Measurements from ENCODE around the gene ORM1. TPM values are rescaled to one million over a fixed set of nuclear protein-coding genes. Genes with fewer than 3 reads are reported as not detected.

ORM1 gene
- total RNA-seq, 1 donor from 2014 or later = 1.6 TPM

DNA sequence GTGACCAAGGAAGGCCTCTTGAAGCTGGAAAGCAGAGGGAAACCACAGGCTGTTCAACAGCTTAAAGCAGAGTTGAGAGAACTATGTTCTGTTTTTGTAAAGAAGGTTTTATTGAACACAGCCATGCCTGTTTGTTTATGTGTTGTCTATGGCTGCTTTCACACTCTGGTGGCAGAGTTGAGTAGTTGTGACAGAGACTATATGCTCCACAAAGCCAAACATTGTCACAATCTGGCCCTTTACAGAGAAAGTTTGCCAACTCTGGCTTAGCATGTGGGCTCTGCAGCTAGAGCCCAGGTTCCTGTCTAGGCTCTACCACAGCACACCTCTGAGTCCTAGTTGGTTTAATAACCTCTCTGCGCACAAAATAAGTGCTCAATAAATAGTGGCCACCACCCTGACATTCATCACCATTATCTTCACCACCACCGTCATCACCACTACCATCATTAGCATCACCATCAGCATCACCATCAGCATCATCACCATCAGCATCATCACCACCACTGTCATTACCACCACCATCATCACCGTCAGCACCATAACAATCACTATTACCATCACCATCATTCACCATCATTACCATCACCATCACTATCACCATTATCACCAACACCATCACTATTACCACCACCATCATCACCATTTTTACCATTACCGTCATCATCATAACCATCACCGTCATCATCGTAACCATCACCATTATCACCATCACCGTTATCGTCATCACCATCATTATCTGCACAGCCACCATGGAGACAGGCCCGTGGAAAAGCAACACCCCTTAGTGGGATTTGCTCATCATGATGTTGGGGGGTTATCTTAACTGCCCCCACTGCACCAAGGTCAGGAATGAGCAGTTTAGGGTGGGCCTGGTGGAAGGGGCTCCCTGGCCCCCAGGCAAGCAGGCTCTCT is 46.6 kb downstream of the ORM1 start:
- H3K9ac ChIP-seq (ENCODE audit: low read depth in 1 of 3, low read length in 3 of 3) = no peak overlapping the region
- H3K4me1 ChIP-seq (ENCODE audit: control insufficient read depth in 3 of 3, insufficient read depth in 3 of 3, low read length in 3 of 3) = peaks cover 4 to 21% (median 7%) of the 10 kb centered on the region in 3 donors
- H3K4me3 ChIP-seq (ENCODE audit: low read length in 3 of 3) = no peak overlapping the region
- H3K36me3 ChIP-seq (ENCODE audit: control insufficient read depth in 3 of 3, insufficient read depth in 3 of 3, low read length in 3 of 3) = peaks cover 5 to 16% (median 11%) of the 10 kb centered on the region in 3 donors
- no peaks in the 10 kb centered on the region for H3K9me3 ChIP-seq (ENCODE audit: control insufficient read depth in 3 of 3, low read length in 3 of 3)
- no peaks in the 10 kb centered on the region for H3K27me3 ChIP-seq (ENCODE audit: control insufficient read depth in 3 of 3, insufficient read depth in 3 of 3, low read length in 3 of 3)
- no peak overlapping the region for H3K27ac ChIP-seq (ENCODE audit: low read depth, low read length)

DNA sequence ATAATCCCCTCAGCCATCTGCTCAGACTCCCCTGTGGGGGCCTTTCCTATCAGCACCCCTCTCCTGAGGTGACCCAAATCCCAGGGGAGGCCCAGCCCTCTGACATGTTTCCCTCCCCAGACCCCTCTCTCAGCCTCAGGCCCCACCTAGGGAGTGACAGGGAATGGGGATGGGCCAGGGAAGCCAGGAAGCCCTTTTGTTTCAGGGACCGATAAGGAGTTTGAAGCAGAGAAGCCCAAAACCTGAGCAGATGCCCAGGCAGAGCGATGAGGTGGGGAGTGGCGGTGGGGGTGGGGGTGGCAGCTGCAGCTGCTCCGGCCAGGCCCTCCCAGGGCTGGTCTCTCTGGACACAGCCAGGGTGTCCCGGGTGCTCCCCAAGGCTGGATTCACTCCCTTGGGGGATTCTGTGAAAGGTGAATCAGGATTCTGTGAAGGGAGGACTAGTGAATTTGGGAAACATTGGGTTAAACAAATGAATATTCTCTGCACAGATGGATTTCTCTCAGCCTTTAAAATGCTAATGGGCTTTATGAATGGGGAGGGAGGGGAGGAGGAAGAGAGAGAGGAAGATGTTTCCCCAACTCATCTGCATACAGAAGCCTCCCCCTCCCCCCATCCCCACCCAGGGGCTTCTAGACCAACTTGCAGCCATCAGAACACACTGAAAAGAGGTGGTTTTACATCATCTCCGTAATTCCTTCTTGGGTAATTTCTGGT is 47.5 kb downstream of the ORM1 start:
- Histone ChIP-seq H3K9ac (ENCODE audit: low read depth in 1 of 3, low read length in 3 of 3) (no peak overlapping the region), H3K27ac (ENCODE audit: low read depth, low read length) (no peak overlapping the region), H3K36me3 (ENCODE audit: control insufficient read depth in 3 of 3, insufficient read depth in 3 of 3, low read length in 3 of 3) (peaks cover 5 to 12% (median 7%) of the 10 kb centered on the region in 3 donors), H3K4me1 (ENCODE audit: control insufficient read depth in 3 of 3, insufficient read depth in 3 of 3, low read length in 3 of 3) (peaks cover 4 to 16% (median 7%) of the 10 kb centered on the region in 3 donors), H3K4me3 (ENCODE audit: low read length in 3 of 3) (no peak overlapping the region), H3K27me3 (ENCODE audit: control insufficient read depth in 3 of 3, insufficient read depth in 3 of 3, low read length in 3 of 3) (no peaks in the 10 kb centered on the region), H3K9me3 (ENCODE audit: control insufficient read depth in 3 of 3, low read length in 3 of 3) (no peaks in the 10 kb centered on the region)

DNA sequence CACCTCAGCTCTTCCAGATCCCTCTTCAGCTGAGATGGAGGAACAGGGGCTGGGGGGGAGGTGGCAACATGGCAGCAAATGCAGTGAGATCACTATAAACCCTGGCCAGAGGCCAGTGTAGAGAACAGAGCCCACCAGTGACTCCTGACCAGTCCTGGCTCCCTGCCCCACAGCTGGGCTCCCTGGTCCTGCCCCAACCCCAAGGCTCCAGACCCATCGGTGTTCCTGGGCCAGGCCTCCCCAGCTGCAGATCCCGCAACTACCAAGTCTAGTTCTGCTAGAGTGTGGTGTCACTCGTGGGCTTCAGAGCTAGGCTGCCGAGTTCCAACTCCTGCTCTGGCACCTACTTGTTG is 48.0 kb downstream of the ORM1 start:
- no peaks in the 10 kb centered on the region for H3K9me3 ChIP-seq (ENCODE audit: control insufficient read depth in 3 of 3, low read length in 3 of 3)
- no peak overlapping the region for H3K4me3 ChIP-seq (ENCODE audit: low read length in 3 of 3)
- H3K27ac ChIP-seq (ENCODE audit: low read depth, low read length) = no peak overlapping the region
- no peak overlapping the region for H3K9ac ChIP-seq (ENCODE audit: low read depth in 1 of 3, low read length in 3 of 3)
- peaks cover 4 to 16% (median 7%) of the 10 kb centered on the region in 3 donors for H3K4me1 ChIP-seq (ENCODE audit: control insufficient read depth in 3 of 3, insufficient read depth in 3 of 3, low read length in 3 of 3)
- no peaks in the 10 kb centered on the region for H3K27me3 ChIP-seq (ENCODE audit: control insufficient read depth in 3 of 3, insufficient read depth in 3 of 3, low read length in 3 of 3)
- peaks cover 5 to 12% (median 7%) of the 10 kb centered on the region in 3 donors for H3K36me3 ChIP-seq (ENCODE audit: control insufficient read depth in 3 of 3, insufficient read depth in 3 of 3, low read length in 3 of 3)

DNA sequence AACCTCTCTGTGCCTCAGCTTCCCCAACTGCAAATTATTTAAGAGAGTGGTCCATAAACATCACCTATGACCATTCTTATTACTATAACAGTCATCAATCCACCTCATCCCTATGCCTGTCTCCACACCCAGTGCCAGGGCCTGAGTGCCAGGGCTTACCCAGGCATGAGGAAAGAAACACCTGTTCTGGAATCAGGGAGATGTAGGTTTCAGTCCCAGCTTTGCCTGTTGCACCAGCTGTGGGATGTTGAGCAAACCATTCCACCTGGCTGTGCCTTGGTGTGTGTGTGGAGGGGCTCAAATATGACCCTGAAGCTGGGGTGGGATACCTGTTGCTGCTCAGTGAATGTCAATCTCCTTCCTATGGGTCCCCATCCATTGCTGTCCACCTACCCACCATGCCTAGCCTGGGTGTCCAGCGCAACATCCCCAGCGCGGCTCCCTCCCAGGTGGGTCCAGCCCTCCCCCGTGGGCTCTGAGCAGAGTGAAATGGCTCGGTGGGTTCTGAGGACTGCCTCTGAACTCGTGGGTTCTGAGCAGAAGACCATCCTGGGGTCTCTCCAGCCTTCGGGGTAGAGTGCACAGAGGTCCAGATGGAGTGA is 48.5 kb downstream of the ORM1 start:
- H3K9me3 ChIP-seq (ENCODE audit: control insufficient read depth in 3 of 3, low read length in 3 of 3) = no peaks in the 10 kb centered on the region
- peaks cover 7 to 12% (median 7%) of the 10 kb centered on the region in 3 donors for H3K36me3 ChIP-seq (ENCODE audit: control insufficient read depth in 3 of 3, insufficient read depth in 3 of 3, low read length in 3 of 3)
- no peak overlapping the region for H3K27ac ChIP-seq (ENCODE audit: low read depth, low read length)
- H3K4me1 ChIP-seq (ENCODE audit: control insufficient read depth in 3 of 3, insufficient read depth in 3 of 3, low read length in 3 of 3) = peaks cover 4 to 16% (median 7%) of the 10 kb centered on the region in 3 donors
- no peak overlapping the region for H3K4me3 ChIP-seq (ENCODE audit: low read length in 3 of 3)
- no peak overlapping the region for H3K9ac ChIP-seq (ENCODE audit: low read depth in 1 of 3, low read length in 3 of 3)
- no peaks in the 10 kb centered on the region for H3K27me3 ChIP-seq (ENCODE audit: control insufficient read depth in 3 of 3, insufficient read depth in 3 of 3, low read length in 3 of 3)

DNA sequence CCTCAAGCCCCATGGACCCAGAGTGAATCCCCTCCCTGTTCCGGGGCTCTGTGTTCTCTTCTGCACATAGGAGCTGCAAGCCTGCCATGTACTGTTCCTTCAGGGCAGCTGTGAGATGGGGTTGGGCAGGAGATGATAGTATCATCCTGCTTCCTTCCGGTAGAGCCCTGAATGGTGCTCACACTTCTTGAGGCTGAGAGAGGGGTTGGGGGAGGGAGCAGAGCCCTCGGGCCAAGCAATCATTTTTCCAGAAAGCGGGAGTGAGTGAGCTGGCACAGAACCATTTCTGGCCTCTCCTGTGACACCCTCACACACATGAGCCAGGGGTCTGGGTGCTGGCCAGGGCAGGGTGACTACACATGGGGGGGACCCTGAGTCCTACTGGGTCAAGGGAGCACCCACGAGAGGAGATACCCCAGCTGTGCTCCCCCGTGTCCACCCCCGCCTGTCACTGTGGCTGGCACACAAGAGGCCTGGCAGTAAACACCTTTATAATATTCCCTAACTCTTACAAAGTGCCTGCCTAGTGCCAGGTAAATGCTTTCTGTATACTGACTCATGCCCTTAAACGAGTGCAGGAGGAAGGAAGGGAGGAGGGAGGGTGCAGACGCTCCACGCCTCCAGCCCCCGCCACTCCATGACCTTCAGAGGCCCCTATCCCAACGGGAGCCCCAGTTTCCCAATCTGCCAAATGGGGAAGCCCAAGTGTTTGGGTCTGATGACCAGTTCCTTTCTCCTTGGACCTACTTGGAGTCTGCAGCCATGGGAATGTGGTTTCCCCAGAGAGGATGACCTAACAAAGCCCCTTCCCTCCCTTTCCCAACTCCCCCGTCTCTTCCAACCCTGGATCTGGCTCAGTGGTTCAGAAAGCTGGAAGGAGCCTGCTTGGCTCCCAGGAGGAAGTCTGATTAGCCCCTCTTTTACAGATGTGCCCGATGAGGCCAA is 49.3 kb downstream of the ORM1 start:
- no peak overlapping the region for H3K9ac ChIP-seq (ENCODE audit: low read depth in 1 of 3, low read length in 3 of 3)
- no peaks in the 10 kb centered on the region for H3K9me3 ChIP-seq (ENCODE audit: control insufficient read depth in 3 of 3, low read length in 3 of 3)
- H3K36me3 ChIP-seq (ENCODE audit: control insufficient read depth in 3 of 3, insufficient read depth in 3 of 3, low read length in 3 of 3) = peaks cover 7 to 14% (median 13%) of the 10 kb centered on the region in 3 donors
- H3K27ac ChIP-seq (ENCODE audit: low read depth, low read length) = peak overlapping the region; percentile 36
- peaks cover 4 to 16% (median 7%) of the 10 kb centered on the region in 3 donors for H3K4me1 ChIP-seq (ENCODE audit: control insufficient read depth in 3 of 3, insufficient read depth in 3 of 3, low read length in 3 of 3)
- no peak overlapping the region for H3K4me3 ChIP-seq (ENCODE audit: low read length in 3 of 3)
- H3K27me3 ChIP-seq (ENCODE audit: control insufficient read depth in 3 of 3, insufficient read depth in 3 of 3, low read length in 3 of 3) = no peaks in the 10 kb centered on the region

DNA sequence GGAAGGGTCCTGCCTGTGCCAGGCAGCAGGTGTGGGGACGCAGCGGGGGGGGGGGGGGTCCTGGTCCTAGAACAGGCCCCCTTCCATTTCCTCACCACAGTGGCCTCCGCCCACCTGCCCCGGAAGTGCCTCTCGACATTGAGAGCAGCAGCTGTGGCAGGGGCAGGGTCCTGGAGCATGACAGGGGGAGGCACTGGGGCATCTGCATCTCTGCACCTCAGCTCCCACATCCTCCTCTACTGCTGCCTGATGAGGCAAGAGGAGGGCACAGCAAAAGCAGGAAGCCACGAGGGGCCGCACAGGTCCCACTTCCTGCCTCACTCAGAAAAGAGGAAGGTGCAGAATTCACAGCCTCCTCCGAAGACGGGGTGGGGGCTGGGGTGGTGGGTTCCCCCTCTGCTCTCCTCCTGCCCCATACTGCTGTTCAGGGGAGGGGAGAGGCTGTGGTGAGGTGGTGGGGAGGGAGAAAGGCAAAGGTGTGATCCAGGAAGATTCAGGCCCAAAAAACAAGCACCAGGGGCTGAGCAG is 50.1 kb downstream of the ORM1 start:
- Histone ChIP-seq H3K27ac (ENCODE audit: low read depth, low read length) (peak overlapping the region; percentile 36), H3K4me3 (ENCODE audit: low read length in 3 of 3) (no peak overlapping the region), H3K36me3 (ENCODE audit: control insufficient read depth in 3 of 3, insufficient read depth in 3 of 3, low read length in 3 of 3) (peaks cover 2 to 13% (median 13%) of the 10 kb centered on the region in 3 donors), H3K27me3 (ENCODE audit: control insufficient read depth in 3 of 3, insufficient read depth in 3 of 3, low read length in 3 of 3) (no peaks in the 10 kb centered on the region), H3K9ac (ENCODE audit: low read depth in 1 of 3, low read length in 3 of 3) (no peak overlapping the region), H3K4me1 (ENCODE audit: control insufficient read depth in 3 of 3, insufficient read depth in 3 of 3, low read length in 3 of 3) (peaks cover 4 to 11% (median 7%) of the 10 kb centered on the region in 3 donors), H3K9me3 (ENCODE audit: control insufficient read depth in 3 of 3, low read length in 3 of 3) (no peaks in the 10 kb centered on the region)

DNA sequence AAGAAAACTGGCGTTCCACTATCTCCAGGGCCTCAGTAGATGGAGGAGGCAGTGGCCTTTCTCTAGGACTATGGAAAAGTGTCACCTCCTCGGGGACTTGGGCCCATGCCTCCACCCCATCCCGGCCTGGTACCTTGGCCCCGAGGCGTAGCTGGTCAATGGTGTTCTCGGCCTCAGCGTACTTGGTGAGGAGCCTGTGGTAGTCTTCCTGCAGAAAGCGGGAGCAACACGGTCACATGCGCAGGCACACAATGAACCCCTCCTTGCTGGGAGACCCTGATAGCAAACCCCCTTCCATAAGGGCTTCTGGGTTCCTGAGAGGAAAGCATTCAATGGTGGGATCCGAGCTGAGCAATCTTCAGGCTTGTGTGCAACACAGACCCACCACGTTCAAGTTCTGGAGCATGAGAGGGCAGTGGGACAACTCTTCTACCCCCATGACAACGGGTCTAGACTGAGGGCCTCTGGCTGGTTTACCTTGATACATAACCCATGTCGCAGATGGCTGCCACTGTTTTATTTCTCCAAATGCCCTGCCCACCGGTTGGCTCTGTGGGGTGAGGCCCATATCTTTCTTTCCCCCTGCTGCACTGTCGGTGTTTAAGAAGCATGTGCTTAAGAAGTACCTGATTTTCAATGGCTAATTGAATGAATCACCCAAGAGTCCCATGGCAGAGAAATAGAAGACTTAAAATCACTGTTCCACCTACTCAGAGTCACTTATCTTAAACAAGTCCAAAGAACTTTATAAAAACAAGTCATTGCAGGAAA is 51.2 kb downstream of the ORM1 start:
- H3K4me1 ChIP-seq (ENCODE audit: control insufficient read depth in 3 of 3, insufficient read depth in 3 of 3, low read length in 3 of 3) = peaks cover 4 to 7% (median 7%) of the 10 kb centered on the region in 3 donors
- H3K27me3 ChIP-seq (ENCODE audit: control insufficient read depth in 3 of 3, insufficient read depth in 3 of 3, low read length in 3 of 3) = no peaks in the 10 kb centered on the region
- H3K4me3 ChIP-seq (ENCODE audit: low read length in 3 of 3) = no peak overlapping the region
- H3K36me3 ChIP-seq (ENCODE audit: control insufficient read depth in 3 of 3, insufficient read depth in 3 of 3, low read length in 3 of 3) = peaks cover 0 to 13% (median 12%) of the 10 kb centered on the region in 3 donors
- no peak overlapping the region for H3K27ac ChIP-seq (ENCODE audit: low read depth, low read length)
- no peak overlapping the region for H3K9ac ChIP-seq (ENCODE audit: low read depth in 1 of 3, low read length in 3 of 3)
- H3K9me3 ChIP-seq (ENCODE audit: control insufficient read depth in 3 of 3, low read length in 3 of 3) = no peaks in the 10 kb centered on the region

DNA sequence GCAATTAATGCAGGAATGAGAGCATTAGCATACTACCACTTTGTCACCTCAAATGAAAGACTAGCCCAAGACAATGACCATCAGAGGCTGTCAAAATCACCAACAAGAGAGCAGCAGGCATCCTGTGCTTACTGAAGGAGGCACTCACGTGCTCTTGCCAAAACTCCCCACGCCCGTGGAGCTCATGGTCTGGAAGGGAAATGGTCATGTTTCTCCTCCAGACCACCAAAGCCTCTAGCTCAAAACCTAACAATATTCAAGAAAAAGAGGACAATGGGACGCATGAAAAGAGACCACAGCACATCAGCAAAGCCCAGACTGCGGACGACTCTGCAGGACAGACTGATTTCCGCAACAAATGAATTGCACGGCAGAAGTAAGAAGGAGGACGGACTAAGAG is 52.0 kb downstream of the ORM1 start:
- Histone ChIP-seq H3K4me3 (ENCODE audit: low read length in 3 of 3) (no peak overlapping the region), H3K4me1 (ENCODE audit: control insufficient read depth in 3 of 3, insufficient read depth in 3 of 3, low read length in 3 of 3) (peaks cover 4 to 7% (median 7%) of the 10 kb centered on the region in 3 donors), H3K36me3 (ENCODE audit: control insufficient read depth in 3 of 3, insufficient read depth in 3 of 3, low read length in 3 of 3) (peaks cover 0 to 19% (median 13%) of the 10 kb centered on the region in 3 donors), H3K9me3 (ENCODE audit: control insufficient read depth in 3 of 3, low read length in 3 of 3) (no peaks in the 10 kb centered on the region), H3K27ac (ENCODE audit: low read depth, low read length) (no peak overlapping the region), H3K9ac (ENCODE audit: low read depth in 1 of 3, low read length in 3 of 3) (no peak overlapping the region), H3K27me3 (ENCODE audit: control insufficient read depth in 3 of 3, insufficient read depth in 3 of 3, low read length in 3 of 3) (no peaks in the 10 kb centered on the region)
